IMR-90 (cell line): ENCODE data around the gene FBP1. TPM values are rescaled to one million over a fixed set of nuclear protein-coding genes. Genes with fewer than 3 reads are reported as not detected.

Experiments
- ATAC-seq: fragments of 200-7000 bp; cut with Tn5 transposase; 2 replicates; pipeline ENCODE4 v1.9.1; 2020; ENCODE audit warnings: low read depth, mild to moderate bottlenecking, moderate library complexity
- BruUV-seq: library from RNA; stranded (reverse); fragments of 400-500 nt; replicated peaks from 2 replicates; lab custom pipeline; 2021; lab: Mats Ljungman, UMichigan
- CTCF ChIA-PET: fragments of 300-600 bp; formaldehyde crosslinking; extraction: SDS; loops from one replicate; lab custom pipeline; 2021; ENCODE audit warnings: antibody characterized with exemption; lab: Yijun Ruan, JAX
- POLR2A ChIA-PET: fragments of 300-600 bp; sonication (Branson Sonifier 250); formaldehyde crosslinking; loops from one replicate; lab custom pipeline; 2022; ENCODE audit warnings: antibody characterized with exemption; ENCODE audit not compliant: unreplicated experiment; lab: Charles Lee
- DNase-seq: peaks from one replicate; pipeline ENCODE4 v3.0.0; 2013
- H2AFZ ChIP-seq: replicated peaks from 2 replicates; pipeline ENCODE3; 2013; ENCODE audit warnings: low read length, mild to moderate bottlenecking; ENCODE audit not compliant: poor library complexity
- H2AK5ac ChIP-seq: 2 replicates; pipeline ENCODE4 v1.6.1; 2013; ENCODE audit warnings: low read depth, low read length, inconsistent platforms
- H2AK9ac ChIP-seq: replicated peaks from 2 replicates; pipeline ENCODE3; 2013; ENCODE audit warnings: mild to moderate bottlenecking, low read depth, low read length, moderate library complexity; ENCODE audit not compliant: poor library complexity
- H2BK120ac ChIP-seq: 2 replicates; pipeline ENCODE4 v1.6.1; 2013; ENCODE audit warnings: low read depth, low read length, inconsistent platforms
- H2BK15ac ChIP-seq: 3 replicates; pipeline ENCODE4 v1.6.1; 2013; ENCODE audit warnings: low read depth, low read length, inconsistent platforms
- H2BK20ac ChIP-seq: 2 replicates; pipeline ENCODE4 v1.6.1; 2013; ENCODE audit warnings: low read depth, mild to moderate bottlenecking, inconsistent platforms, low read length, moderate library complexity
- H2BK5ac ChIP-seq: 2 replicates; pipeline ENCODE4 v1.6.1; 2013; ENCODE audit warnings: mild to moderate bottlenecking, low read depth, low read length, inconsistent platforms; ENCODE audit not compliant: poor library complexity, severe bottlenecking
- H3K14ac ChIP-seq: replicated peaks from 2 replicates; pipeline ENCODE4 v1.6.1; 2013; ENCODE audit warnings: low read depth, low read length, inconsistent platforms
- H3K18ac ChIP-seq: 2 replicates; pipeline ENCODE4 v1.6.1; 2013; ENCODE audit warnings: low read depth, low read length, control low read depth
- H3K23ac ChIP-seq: 2 replicates; pipeline ENCODE4 v1.6.1; 2013; ENCODE audit warnings: low read depth, low read length, inconsistent platforms
- H3K27ac ChIP-seq: 2 replicates; pipeline ENCODE4 v1.5.1; 2013; ENCODE audit warnings: mild to moderate bottlenecking, control low read depth, low read length; ENCODE audit not compliant: insufficient read depth
- H3K27me3 ChIP-seq: 2 replicates; pipeline ENCODE4 v1.6.1; 2013; ENCODE audit warnings: low read length; ENCODE audit not compliant: control insufficient read depth, insufficient read depth
- H3K36me3 ChIP-seq: 2 replicates; pipeline ENCODE4 v1.6.1; 2013; ENCODE audit warnings: low read length, mixed read lengths; ENCODE audit not compliant: control insufficient read depth, insufficient read depth
- H3K4ac ChIP-seq: 2 replicates; pipeline ENCODE4 v1.6.1; 2013; ENCODE audit warnings: low read depth, low read length, inconsistent platforms
- H3K4me1 ChIP-seq: 2 replicates; pipeline ENCODE4 v1.6.1; 2013; ENCODE audit warnings: low read length, mixed read lengths; ENCODE audit not compliant: control insufficient read depth, insufficient read depth
- H3K4me2 ChIP-seq: 2 replicates; pipeline ENCODE4 v1.6.1; 2013; ENCODE audit warnings: low read depth, mild to moderate bottlenecking, control low read depth, low read length, moderate library complexity
- H3K4me3 ChIP-seq: 2 replicates; pipeline ENCODE4 v1.5.1; 2013; ENCODE audit warnings: low read depth, mild to moderate bottlenecking, control low read depth, low read length, moderate library complexity; ENCODE audit not compliant: insufficient read depth
- H3K56ac ChIP-seq: 2 replicates; pipeline ENCODE4 v1.6.1; 2013; ENCODE audit warnings: low read length, inconsistent platforms; ENCODE audit not compliant: insufficient read depth; ENCODE audit errors: extremely low read depth
- H3K79me1 ChIP-seq, 2 experiments: 2 replicates each; pipeline ENCODE4 v1.6.1; 2013; ENCODE audit warnings: low read length in 2 of 2, inconsistent platforms in 1 of 2, low read depth in 1 of 2
- H3K9ac ChIP-seq: 2 replicates; pipeline ENCODE4 v1.6.1; 2013; ENCODE audit warnings: low read depth, low read length, control low read depth
- H3K9me1 ChIP-seq: 2 replicates; pipeline ENCODE4 v1.6.1; 2013; ENCODE audit warnings: low read length, inconsistent platforms; ENCODE audit not compliant: insufficient read depth
- H3K9me3 ChIP-seq: 2 replicates; pipeline ENCODE4 v1.6.1; 2013; ENCODE audit warnings: low read length; ENCODE audit not compliant: control insufficient read depth, insufficient read depth
- H4K20me1 ChIP-seq: 2 replicates; pipeline ENCODE4 v1.6.1; 2013; ENCODE audit warnings: low read length, inconsistent platforms; ENCODE audit not compliant: insufficient read depth
- H4K5ac ChIP-seq: 2 replicates; pipeline ENCODE4 v1.6.1; 2013; ENCODE audit warnings: mild to moderate bottlenecking, low read depth, low read length, control low read depth
- H4K8ac ChIP-seq, 2 experiments: 2 replicates each; pipeline ENCODE4 v1.6.1; 2013; ENCODE audit warnings: low read depth in 2 of 2, low read length in 2 of 2, control low read depth in 1 of 2, inconsistent platforms in 1 of 2
- H4K91ac ChIP-seq: 2 replicates; pipeline ENCODE4 v1.6.1; 2013; ENCODE audit warnings: low read depth, low read length, inconsistent platforms; ENCODE audit not compliant: insufficient read depth
- BHLHE40 ChIP-seq: fragments of 150-350 bp; IDR thresholded peaks from 2 replicates; pipeline ENCODE4 v1.6.1; 2016; ENCODE audit warnings: mild to moderate bottlenecking, low read depth, low read length
- CEBPB ChIP-seq: IDR thresholded peaks from 2 replicates; pipeline ENCODE4 v1.6.1; 2012; ENCODE audit warnings: low read depth, low read length, improper control_type of control experiment
- CHD1 ChIP-seq: IDR thresholded peaks from 2 replicates; pipeline ENCODE4 v1.6.1; 2012; ENCODE audit warnings: low read depth, low read length, improper control_type of control experiment
- MAFK ChIP-seq: IDR thresholded peaks from 2 replicates; pipeline ENCODE4 v1.6.1; 2012; ENCODE audit warnings: low read depth, low read length, improper control_type of control experiment
- MAZ ChIP-seq: IDR thresholded peaks from 2 replicates; pipeline ENCODE4 v1.6.1; 2012; ENCODE audit warnings: low read depth, mild to moderate bottlenecking, low read length, improper control_type of control experiment, moderate library complexity, borderline replicate concordance
- MXI1 ChIP-seq: IDR thresholded peaks from 2 replicates; pipeline ENCODE4 v1.6.1; 2012; ENCODE audit warnings: low read depth, mild to moderate bottlenecking, low read length, moderate library complexity, borderline replicate concordance
- RAD21 ChIP-seq: IDR thresholded peaks from 2 replicates; pipeline ENCODE4 v1.6.1; 2012; ENCODE audit warnings: low read length, improper control_type of control experiment
- WGBS, 2 experiments: methylation state at CpG; one replicate each; pipeline versions ENCODE4 v1.1.5 to v1.1.7; 2013; ENCODE audit warnings: missing lambda C conversion rate in 2 of 2; ENCODE audit not compliant: insufficient read length in 1 of 2; ENCODE audit errors: extremely low coverage in 2 of 2; 5-methylcytosine and 5-hydroxymethylcytosine counted together
- dilution Hi-C: fragments of 300-500 bp; cut with HindIII; formaldehyde crosslinking; loops from one replicate; pipeline ENCODE4 v1.14.3; 2018; ENCODE audit warnings: low sequenced_read_pairs; ENCODE audit not compliant: unreplicated experiment
- in situ Hi-C: fragments of 300-500 bp; cut with MboI; formaldehyde crosslinking; loops from 3 replicates; pipeline ENCODE4 v1.14.3; 2019; ENCODE audit warnings: low sequenced_read_pairs, inconsistent platforms, mixed read lengths
- intact Hi-C: fragments of 100-400 bp; cut with micrococcal nuclease; formaldehyde crosslinking; loops from 2 replicates; pipeline ENCODE4 v1.10.0; 2022
- polyA plus RNA-seq, 3 experiments: library from polyadenylated mRNA; depleted of rRNA; stranded (reverse); fragments of >200 nt; gene quantifications; 2 replicates each; pipeline ENCODE4 v1.2.3, GENCODE V29; 2012; ENCODE audit warnings: low replicate concordance in 1 of 3
- total RNA-seq: library from RNA; depleted of rRNA; stranded (reverse); fragments of >200 nt; gene quantifications from 2 replicates; pipeline ENCODE4 v1.2.3, GENCODE V29; 2012; rRNA removed
- TF ChIP-seq, protein P1 (sequence below): conservative IDR thresholded peaks from 2 replicates; pipeline ENCODE4 v1.5.1; 2012; ENCODE audit warnings: mild to moderate bottlenecking, low read depth, low read length, improper control_type of control experiment

Gene FBP1
- total and polyA plus RNA-seq, 2 of the 4 experiments (the other 2 are of a cell fraction), result not detected

GRCh38 chr9:94554078-94554438, 85.3 kb downstream of the FBP1 start:
- ChIA-PET POLR2A (no interaction called here), CTCF (no interaction called here)
- Histone ChIP-seq H3K9me3 (no peaks in the 10 kb centered on the region), H2AK5ac (no peak overlapping the region), H3K9ac (no peak overlapping the region), H3K27me3 (no peaks in the 10 kb centered on the region), H3K23ac (no peak overlapping the region), H3K27ac (no peak overlapping the region), H4K91ac (no peak overlapping the region), H3K4ac (no peak overlapping the region), H2AK9ac (no peak overlapping the region), H2BK120ac (no peak overlapping the region), H3K14ac (no peak overlapping the region), H3K79me1 (no peaks in the 10 kb centered on the region), H3K36me3 (no peaks in the 10 kb centered on the region), H2AFZ (no peak overlapping the region), H3K9me1 (no peaks in the 10 kb centered on the region), H3K4me2 (no peak overlapping the region), H4K20me1 (no peaks in the 10 kb centered on the region), H3K56ac (no peak overlapping the region), H2BK15ac (no peak overlapping the region), H3K4me3 (no peak overlapping the region), H3K4me1 (no peaks in the 10 kb centered on the region), H4K8ac (no peak overlapping the region), H2BK20ac (no peak overlapping the region), H3K18ac (no peak overlapping the region), H2BK5ac (no peak overlapping the region), H4K5ac (no peak overlapping the region)
- 75% methylated on average over 5 of the region's 16 CpGs; no CpG with 5 or more reads in 1 of the 2 experiments for WGBS, 2 experiments
- ATAC-seq (no peak), DNase-seq (no peak)
- dilution Hi-C loops (no loop called here), in situ Hi-C loops (no loop called here), intact Hi-C loops (no loop called here)
- BruUV-seq, result no TSS peak
- TF ChIP-seq CEBPB (no peak), MAFK (no peak), BHLHE40 (no peak), RAD21 (no peak), MAZ (no peak), MXI1 (no peak), CHD1 (no peak)
- TF ChIP-seq, protein P1, sequence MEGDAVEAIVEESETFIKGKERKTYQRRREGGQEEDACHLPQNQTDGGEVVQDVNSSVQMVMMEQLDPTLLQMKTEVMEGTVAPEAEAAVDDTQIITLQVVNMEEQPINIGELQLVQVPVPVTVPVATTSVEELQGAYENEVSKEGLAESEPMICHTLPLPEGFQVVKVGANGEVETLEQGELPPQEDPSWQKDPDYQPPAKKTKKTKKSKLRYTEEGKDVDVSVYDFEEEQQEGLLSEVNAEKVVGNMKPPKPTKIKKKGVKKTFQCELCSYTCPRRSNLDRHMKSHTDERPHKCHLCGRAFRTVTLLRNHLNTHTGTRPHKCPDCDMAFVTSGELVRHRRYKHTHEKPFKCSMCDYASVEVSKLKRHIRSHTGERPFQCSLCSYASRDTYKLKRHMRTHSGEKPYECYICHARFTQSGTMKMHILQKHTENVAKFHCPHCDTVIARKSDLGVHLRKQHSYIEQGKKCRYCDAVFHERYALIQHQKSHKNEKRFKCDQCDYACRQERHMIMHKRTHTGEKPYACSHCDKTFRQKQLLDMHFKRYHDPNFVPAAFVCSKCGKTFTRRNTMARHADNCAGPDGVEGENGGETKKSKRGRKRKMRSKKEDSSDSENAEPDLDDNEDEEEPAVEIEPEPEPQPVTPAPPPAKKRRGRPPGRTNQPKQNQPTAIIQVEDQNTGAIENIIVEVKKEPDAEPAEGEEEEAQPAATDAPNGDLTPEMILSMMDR, result no peak

Other genes with a start within 250 kb of the FBP1 start
- not detected in 2 replicates for gene PCAT7, start 84.4 kb downstream of the FBP1 start, total RNA-seq
- not detected in 2 replicates for gene PCAT7, start 84.4 kb downstream of the FBP1 start, polyA plus RNA-seq (2012; rRNA removed)
- not detected in 2 replicates for gene FBP2, start 45.7 kb downstream of the FBP1 start, total RNA-seq
- gene FBP2, start 45.7 kb downstream of the FBP1 start, polyA plus RNA-seq (2012; rRNA removed), result not detected in 2 replicates
- 38.7 and 38.9 TPM in 2 replicates for gene AOPEP, start 87.2 kb upstream of the FBP1 start, total RNA-seq
- gene AOPEP, start 87.2 kb upstream of the FBP1 start, polyA plus RNA-seq (2012; rRNA removed), result 34.9 and 38.1 TPM in 2 replicates